GM18499 (cell line): Measurements from ENCODE around the gene DIAPH2.

Experiments
- ATAC-seq: cut with Tn5 transposase; IDR thresholded peaks from one replicate; pipeline ENCODE4 v1.9.1; 2021; ENCODE audit warnings: moderate number of reproducible peaks; ENCODE audit not compliant: insufficient read depth, unreplicated experiment

The DIAPH2 gene

GRCh38 chrX:97132664-97133415 lies 448.2 kb downstream of the DIAPH2 start:
- no peak for ATAC-seq

DNA sequence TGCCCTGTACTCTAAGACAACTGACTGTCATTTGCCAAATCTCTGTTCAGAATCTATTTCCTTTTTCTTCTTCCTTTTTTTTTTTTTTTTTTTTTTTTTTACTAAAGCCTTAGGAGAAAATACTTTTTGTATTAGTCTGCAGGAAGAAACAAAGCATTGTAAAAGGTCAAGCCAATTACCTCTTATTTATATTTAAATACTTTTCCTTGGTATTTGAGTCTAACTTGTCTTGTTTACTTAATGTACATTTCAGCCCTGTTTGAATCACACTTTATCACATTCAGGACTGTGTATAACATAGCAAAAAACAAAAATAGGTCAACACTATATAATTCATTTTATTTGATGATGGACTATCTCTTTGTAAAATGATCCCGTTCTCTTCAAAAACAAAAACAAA lies 461.3 kb downstream of the DIAPH2 start:
- no peak for ATAC-seq

GRCh38 chrX:97155816-97156215 lies 471.2 kb downstream of the DIAPH2 start:
- no peak for ATAC-seq

GRCh38 chrX:97158269-97158668 lies 473.6 kb downstream of the DIAPH2 start:
- ATAC-seq, result no peak

- no peak for ATAC-seq
Observed at GRCh38 chrX:97159916-97160800, 475.5 kb downstream of the DIAPH2 start.

- no peak for ATAC-seq
Observed at GRCh38 chrX:97167333-97167732, 482.7 kb downstream of the DIAPH2 start.

DNA sequence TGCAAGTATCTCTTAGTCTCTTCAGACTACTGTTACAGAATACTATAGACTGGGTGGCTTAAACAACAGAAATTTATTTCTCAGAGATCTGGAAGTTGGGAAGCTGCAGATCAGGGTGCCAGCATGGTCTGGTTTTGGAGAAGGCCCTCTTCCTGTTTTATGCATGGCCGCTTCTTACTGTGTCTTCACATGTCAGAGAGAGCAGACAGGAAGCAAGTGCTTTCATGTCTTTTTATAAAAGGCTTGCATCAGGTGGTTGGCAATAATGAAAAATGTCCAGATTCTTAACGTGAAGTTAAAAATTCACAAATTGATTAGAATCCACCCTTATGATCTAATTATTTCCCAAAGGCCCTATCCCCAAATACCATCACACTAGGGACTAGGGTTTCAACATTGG lies 484.0 kb downstream of the DIAPH2 start:
- no peak for ATAC-seq

- no peak for ATAC-seq
Observed at GRCh38 chrX:97175147-97175546, 490.5 kb downstream of the DIAPH2 start.

DNA sequence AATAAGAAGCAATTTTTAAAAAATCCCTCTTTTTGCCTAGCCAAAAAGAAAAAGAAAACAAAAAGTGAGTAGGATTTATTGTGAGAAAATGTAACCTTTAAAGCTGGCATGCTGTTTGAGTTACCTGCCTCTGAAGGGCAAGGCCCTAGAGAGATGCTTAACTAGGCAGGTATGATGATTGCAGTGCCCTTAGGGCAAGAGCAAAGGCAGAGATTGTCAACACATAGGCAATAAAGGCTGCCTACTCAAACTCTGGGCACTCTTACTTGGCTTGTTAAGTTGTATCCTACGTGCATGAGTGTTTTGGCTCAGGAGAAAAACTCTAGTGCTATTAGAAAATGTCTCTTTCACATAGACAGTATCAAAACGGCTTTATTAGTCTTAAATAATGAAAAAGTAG lies 505.0 kb downstream of the DIAPH2 start:
- no peak for ATAC-seq

DNA sequence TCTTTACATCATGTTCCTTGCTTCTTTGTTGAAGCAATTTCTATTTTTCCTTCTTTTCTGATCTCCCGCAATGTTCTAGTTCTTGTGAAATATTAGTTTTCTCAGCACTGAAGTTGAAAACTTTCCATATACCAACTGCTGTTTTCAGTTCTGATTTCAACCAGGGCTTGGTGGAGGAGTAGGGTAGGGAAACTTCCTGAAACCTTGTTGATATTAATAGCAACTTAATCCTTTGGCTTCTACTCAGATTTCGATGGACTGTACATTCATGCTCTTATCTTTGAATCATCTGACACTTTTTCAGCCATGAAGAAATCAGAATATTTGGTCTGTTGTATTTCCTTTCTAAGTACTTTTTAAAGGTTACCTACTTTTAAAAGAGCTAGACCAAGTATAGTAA lies 514.9 kb downstream of the DIAPH2 start:
- ATAC-seq, result no peak

DNA sequence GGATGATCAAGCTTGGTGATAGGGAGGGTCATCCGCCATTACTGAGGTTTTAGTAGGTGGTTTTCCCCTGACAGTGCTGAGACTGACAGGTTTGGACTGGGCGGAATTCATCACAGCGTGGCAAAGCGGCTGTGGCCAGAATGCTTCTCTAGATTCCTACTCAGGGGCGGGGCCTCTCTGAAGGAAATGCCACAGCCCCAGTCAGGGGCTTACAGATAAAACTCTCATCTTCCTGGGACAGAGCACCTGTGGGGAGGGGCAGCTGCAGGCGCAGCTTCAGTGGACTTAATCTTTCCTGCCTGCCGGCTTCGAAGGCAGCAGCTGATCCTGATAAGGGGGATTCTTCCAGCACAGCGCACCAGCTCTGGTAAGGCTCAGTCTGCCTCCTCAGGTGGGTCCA lies 515.8 kb downstream of the DIAPH2 start:
- ATAC-seq, result no peak

DNA sequence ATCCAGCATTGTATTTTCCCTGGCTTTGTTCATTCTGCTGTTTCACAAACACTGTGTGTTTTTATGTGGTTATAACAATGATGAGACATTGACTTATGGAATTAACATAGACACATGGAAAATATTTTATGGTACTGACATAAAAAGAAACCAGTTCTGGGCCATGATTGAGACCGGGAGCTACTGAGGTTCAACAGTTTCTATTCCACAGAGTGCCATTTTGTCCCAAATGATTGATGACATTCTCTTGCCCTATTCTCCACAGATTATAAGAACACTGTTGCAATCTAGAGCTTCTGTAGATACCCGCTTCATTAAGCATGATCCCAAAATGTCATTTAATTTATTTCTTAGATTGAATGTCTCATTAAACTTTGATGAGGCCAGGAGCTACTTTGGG lies 525.9 kb downstream of the DIAPH2 start:
- ATAC-seq, result no peak

DNA sequence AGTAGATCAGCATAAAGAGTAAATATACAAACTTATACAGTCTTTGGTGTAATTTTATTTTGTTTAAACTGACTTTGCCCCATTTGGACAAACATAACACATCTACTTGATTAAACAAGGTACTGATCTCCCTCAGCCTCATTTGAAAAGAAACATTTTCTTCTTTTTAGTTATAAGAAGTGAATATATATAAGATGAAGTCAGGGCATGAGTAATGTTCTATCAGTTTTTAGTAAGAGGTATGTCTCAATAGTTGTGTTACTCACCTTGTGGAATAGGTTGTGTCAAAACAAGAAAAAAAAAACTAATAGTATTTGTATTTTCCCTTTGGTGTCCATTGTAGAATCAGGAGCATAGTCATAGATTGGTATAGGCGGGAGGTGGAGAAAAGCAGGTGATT lies 526.4 kb downstream of the DIAPH2 start:
- no peak for ATAC-seq

DNA sequence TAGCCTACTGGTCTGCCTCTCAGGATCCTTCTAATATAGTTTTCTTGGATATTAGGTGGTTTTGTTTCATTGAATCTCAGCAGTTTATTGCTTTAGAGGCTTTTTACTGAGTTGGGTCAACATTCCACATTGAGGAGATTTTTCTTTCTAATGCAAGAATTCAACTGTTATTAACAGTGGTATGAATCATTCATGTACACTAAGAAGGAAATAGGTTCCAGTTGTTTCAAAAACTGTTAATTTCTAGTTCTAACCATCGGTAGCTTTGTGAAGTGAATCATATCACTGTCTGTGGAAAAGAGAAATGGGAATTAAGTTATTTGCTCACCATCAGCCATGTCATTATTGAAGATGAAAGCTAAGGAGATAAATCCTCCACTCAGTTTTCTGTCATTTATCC lies 530.5 kb downstream of the DIAPH2 start:
- ATAC-seq, result no peak

DNA sequence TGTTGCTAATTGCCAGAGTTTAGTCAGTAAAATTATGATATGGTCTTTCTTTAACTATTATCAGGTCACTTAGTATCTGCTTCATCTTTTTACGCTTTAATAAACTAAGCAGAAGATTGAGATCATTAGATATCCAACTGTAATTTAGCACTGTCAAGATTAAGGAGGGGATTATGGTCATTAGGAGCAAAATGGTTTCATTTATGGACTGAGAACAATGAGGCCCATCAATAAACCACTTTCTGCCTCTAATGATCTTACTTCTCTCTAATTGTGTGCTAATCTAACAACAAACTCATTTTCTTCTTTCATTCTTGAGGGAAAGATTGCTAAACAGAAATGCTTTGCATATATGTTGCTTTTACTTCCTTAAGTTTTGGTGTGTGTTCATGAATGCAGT lies 539.5 kb downstream of the DIAPH2 start:
- ATAC-seq, result no peak

GRCh38 chrX:97229318-97229717 lies 544.7 kb downstream of the DIAPH2 start:
- no peak for ATAC-seq

GRCh38 chrX:97230948-97231347 lies 546.3 kb downstream of the DIAPH2 start:
- ATAC-seq, result no peak

- ATAC-seq, result peak; percentile 100
Observed at GRCh38 chrX:97234471-97235081, 549.9 kb downstream of the DIAPH2 start.

GRCh38 chrX:97238632-97239031 lies 554.0 kb downstream of the DIAPH2 start:
- no peak for ATAC-seq

DNA sequence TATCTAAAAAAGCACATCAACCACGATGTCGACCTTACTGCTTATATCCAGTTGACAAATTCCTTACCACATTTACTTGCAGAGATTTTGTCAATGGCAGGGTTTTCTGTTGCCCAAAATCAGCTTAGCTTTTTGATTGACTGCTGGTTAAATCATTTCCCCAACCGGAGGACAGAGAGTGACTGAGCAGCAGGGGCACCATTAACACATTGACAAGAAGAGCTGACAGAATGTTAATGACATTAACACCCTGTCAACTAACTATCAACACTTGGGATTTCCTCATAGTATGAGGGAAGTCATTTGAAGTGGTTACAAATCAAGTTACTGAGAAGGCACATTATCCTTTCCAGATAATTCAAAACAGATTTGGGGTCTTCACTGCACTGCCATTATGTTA lies 567.5 kb downstream of the DIAPH2 start:
- ATAC-seq, result no peak

GRCh38 chrX:97260679-97261078 lies 576.0 kb downstream of the DIAPH2 start:
- no peak for ATAC-seq
